GM10248 (cell line): ENCODE results near the gene SESTD1.
"Not testable (repeated sequence)": the region's sequence is repeated elsewhere in the genome, so short reads cannot be mapped to it uniquely, and the experiment has no call there.

ENCODE experiments used
- CTCF ChIA-PET: fragments of 300-600 bp; sonication (Branson Sonifier 250); formaldehyde crosslinking; extraction: SDS; loops from one replicate; lab custom pipeline; 2021; ENCODE audit warnings: antibody characterized with exemption; lab: Yijun Ruan, JAX
- POLR2A ChIA-PET: fragments of 350-650 bp; sonication (Branson Sonifier 250); formaldehyde crosslinking; extraction: SDS; loops from one replicate; lab custom pipeline; 2020; ENCODE audit warnings: antibody characterized with exemption; lab: Yijun Ruan, JAX
- DNase-seq: peaks from one replicate; pipeline ENCODE4 v3.0.0; 2012; ENCODE audit errors: extremely low spot score
- CTCF ChIP-seq: IDR thresholded peaks from 2 replicates; pipeline ENCODE4 v1.5.1; 2012; ENCODE audit warnings: mild to moderate bottlenecking, low read depth; ENCODE audit errors: extremely low read depth, missing control alignments, control extremely low read depth

The SESTD1 gene

GRCh38 chr2:179057737-179058136 lies 206.9 kb downstream of the SESTD1 start:
- no peak for TF ChIP-seq CTCF
- ChIA-PET POLR2A (no interaction called here), CTCF (interaction anchor here (1.0 kb wide), 2 partner anchors 11 to 35 kb away, joined by 3 to 4 read pairs; no protein-coding TSS in a partner anchor)
- DNase-seq = no peak

GRCh38 chr2:179053568-179053967 lies 211.1 kb downstream of the SESTD1 start:
- DNase-seq, CTCF ChIA-PET, POLR2A ChIA-PET: not testable (repeated sequence)
